ENCODE data around the gene MYO16. TPM values are rescaled to one million over a fixed set of nuclear protein-coding genes. Genes with fewer than 3 reads are reported as not detected.

The MYO16 gene
- total RNA-seq, 1 donor from 2014 or later = 0.92 TPM

- intact Hi-C loops (cut with DNase I) = loop anchor here (10.0 kb wide), 1 partner anchor 91 kb away; no protein-coding TSS in a partner anchor
- DNase-seq (ENCODE audit: low spot score) = no peak
Measured at GRCh38 chr13:108993346-108993745, 363.9 kb downstream of the MYO16 start.

- no peak for DNase-seq (ENCODE audit: low spot score)
- intact Hi-C loops (cut with DNase I) = loop anchor here (10.0 kb wide), 1 partner anchor 88 kb away; no protein-coding TSS in a partner anchor
Measured at GRCh38 chr13:108996430-108996829, 367.0 kb downstream of the MYO16 start.

- DNase-seq (ENCODE audit: low spot score) = no peak
- intact Hi-C loops (cut with DNase I) = no loop called here
Measured at GRCh38 chr13:109000207-109000606, 370.8 kb downstream of the MYO16 start.

DNA sequence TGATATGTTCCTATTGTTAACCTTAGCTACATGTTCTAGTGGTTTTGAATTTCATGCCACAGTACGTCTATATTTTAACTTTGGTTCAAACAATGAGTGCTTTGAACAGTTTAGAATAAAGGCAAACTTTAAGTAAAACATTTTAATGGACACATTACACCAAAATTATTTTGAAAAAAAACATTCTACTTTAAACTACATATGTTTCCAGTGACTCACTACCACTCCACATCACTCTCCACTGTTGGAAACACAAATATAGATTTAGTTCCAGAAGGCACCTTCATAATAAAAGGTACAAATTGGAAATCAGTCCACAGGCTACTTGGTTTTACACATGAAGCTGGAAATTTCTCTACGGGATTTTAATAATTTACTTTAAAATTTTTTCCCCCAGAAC lies 373.5 kb downstream of the MYO16 start:
- DNase-seq (ENCODE audit: low spot score) = no peak
- intact Hi-C loops (cut with DNase I) = no loop called here

DNA sequence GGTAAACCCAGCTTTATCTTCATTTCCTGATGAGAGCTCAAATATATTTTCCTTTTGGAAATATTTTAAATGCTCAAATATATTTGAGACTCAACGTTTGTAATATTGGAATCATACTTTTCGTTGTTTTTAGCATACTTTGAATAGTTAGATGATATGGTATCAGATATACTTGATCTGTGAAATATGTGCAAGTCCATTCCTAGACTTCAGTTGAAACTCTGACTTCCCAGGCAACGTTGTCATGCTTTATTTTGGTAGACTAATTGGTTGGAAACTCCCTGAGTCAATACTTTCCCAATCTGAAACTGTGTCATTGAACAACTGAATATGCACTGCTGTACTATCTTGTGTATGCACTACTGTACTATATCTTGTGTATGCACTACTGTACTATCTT lies 378.5 kb downstream of the MYO16 start:
- DNase-seq (ENCODE audit: low spot score) = no peak
- intact Hi-C loops (cut with DNase I) = no loop called here

- no peak for DNase-seq (ENCODE audit: low spot score)
- intact Hi-C loops (cut with DNase I) = no loop called here
Measured at GRCh38 chr13:109009756-109010155, 380.3 kb downstream of the MYO16 start.

DNA sequence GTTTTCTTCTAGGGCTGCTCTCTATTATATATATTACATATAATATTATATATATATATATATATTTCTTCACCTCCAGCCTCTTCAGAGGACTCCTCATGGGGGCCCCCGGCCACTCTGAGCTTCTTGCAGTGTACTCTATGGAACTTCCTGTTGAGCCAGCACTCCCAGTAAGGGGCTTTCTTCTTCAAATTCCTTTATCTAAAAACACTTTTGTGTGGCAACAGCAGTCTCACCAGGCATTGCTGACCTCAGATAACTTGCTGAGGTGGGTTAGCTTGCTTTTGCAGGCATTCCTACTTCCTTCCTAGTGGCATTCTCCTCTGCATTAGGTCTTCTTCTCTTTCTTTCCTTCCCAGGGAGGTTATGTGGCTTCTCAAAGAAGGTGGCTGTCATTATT lies 381.5 kb downstream of the MYO16 start:
- intact Hi-C loops (cut with DNase I) = no loop called here
- no peak for DNase-seq (ENCODE audit: low spot score)

DNA sequence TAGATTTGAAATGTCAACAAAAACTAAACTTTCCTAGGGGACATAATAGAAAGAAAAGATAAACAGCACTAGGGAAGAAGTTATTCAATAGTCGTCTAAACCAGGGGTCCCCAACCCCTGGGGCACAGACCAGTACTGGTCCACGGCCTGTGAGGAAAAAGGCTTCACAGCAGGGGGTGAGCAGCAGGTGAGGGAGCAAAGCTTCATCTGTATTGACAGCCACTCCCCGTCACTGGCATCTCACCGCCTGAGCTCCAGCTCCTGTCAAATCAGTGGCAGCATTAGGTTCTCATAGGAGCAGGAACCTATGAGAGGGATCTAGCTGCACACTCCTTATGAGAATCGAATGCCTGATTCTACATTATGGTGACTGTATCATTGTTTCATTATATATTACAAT lies 382.7 kb downstream of the MYO16 start:
- no peak for DNase-seq (ENCODE audit: low spot score)
- intact Hi-C loops (cut with DNase I) = no loop called here

- DNase-seq (ENCODE audit: low spot score) = no peak
- intact Hi-C loops (cut with DNase I) = no loop called here
Measured at GRCh38 chr13:109021558-109021957, 392.1 kb downstream of the MYO16 start.

DNA sequence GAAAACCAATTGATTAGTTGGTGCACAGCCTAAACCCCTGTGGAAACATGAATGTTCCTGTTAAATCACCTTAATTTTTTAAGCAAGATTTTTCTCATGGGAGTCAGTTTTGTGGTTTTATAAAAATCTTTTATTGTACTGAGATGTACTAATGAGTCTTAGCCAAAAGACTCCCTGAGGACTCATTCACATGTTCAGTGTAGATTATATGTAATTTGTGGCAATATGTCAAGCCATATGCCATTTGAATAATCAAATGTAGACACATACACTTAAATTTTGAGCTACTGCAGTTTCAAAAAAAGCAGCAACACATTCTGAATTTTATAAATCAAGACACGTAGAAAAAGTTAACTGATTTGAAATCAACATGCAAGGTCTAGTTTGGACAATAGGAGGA lies 395.2 kb downstream of the MYO16 start:
- DNase-seq (ENCODE audit: low spot score) = no peak
- intact Hi-C loops (cut with DNase I) = no loop called here

DNA sequence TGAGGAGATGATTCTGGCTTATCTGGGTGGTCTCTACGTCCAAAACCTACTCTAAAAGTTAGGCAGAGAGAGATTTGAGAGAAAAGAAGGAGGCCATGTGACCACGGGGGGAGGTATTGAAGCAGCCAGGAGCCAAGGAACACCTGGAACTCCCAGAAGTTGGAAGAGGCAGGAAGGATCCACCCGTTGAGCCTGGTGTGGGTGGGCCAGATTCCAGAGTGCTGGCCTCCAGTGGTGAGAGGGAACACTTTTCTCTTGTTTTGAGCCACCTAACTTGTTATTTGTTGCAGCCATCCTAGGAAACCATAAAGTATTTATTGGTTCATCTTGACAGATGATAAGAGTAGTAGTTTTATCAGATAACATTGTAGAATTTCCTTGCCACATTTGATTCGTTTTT lies 396.9 kb downstream of the MYO16 start:
- DNase-seq (ENCODE audit: low spot score) = no peak
- intact Hi-C loops (cut with DNase I) = no loop called here

DNA sequence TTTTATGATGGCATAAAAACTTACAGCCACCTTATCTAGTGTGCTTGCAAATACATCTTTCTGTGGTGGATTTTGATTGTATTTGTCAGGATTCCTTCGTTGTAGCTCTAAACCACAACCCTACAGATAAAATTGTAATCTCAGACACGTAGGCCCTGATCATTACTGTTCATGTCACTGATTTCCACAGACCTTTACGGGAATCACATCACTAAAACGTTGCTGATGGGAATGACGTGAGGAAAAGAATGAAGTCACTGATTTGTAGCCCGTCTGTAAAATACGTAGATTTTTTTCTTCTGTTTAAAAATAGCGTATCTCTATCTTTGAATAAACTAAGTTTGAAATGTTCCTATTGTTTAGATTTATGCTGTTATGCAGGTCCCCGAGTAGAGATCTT lies 399.2 kb downstream of the MYO16 start:
- intact Hi-C loops (cut with DNase I) = no loop called here
- no peak for DNase-seq (ENCODE audit: low spot score)

- intact Hi-C loops (cut with DNase I) = no loop called here
- no peak for DNase-seq (ENCODE audit: low spot score)
Measured at GRCh38 chr13:109033090-109033489, 403.7 kb downstream of the MYO16 start.

- DNase-seq (ENCODE audit: low spot score) = no peak
- intact Hi-C loops (cut with DNase I) = no loop called here
Measured at GRCh38 chr13:109036078-109036780, 406.8 kb downstream of the MYO16 start.

GRCh38 chr13:109043636-109044035 lies 414.2 kb downstream of the MYO16 start:
- intact Hi-C loops (cut with DNase I) = no loop called here
- DNase-seq (ENCODE audit: low spot score) = no peak

GRCh38 chr13:109055850-109056249 lies 426.4 kb downstream of the MYO16 start:
- no peak for DNase-seq (ENCODE audit: low spot score)
- intact Hi-C loops (cut with DNase I) = no loop called here

DNA sequence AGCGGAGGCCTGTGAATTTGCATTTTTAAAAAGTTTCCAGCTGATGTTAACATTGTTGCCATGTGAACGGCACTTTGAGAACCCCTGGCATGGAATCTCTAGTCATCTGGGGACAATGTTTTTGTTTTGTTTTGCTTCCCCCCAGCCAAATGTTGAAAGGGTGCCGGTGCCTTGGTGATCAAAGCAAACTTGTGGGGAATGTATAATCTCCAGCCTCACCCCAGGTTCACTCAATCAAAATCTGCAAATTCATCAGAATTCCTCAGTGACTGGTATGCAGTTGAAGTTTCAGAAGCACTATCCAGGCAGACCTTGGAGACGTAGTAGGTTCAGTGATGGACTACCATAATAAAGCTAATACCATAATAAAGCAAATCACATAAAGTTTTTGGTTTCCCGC lies 428.7 kb downstream of the MYO16 start:
- DNase-seq (ENCODE audit: low spot score) = no peak
- intact Hi-C loops (cut with DNase I) = no loop called here

DNA sequence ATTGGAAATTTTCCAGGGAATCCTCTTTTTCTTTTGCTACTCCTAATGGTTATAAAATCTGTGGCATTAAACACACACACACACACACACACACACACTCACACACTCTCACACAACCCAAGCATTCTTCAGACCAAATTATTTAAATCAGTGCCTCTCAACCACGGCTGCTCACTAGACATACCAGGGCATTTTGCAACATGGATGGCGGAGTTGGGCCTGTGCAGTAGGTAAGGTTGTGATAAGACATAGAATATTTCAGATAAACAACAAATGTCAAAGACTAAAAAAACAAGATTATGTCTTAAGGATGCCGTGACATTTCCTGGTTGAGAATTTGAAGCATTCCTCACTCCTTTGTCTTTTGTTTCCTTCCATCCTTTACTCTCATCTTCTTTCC lies 443.1 kb downstream of the MYO16 start:
- intact Hi-C loops (cut with DNase I) = no loop called here
- DNase-seq (ENCODE audit: low spot score) = no peak

DNA sequence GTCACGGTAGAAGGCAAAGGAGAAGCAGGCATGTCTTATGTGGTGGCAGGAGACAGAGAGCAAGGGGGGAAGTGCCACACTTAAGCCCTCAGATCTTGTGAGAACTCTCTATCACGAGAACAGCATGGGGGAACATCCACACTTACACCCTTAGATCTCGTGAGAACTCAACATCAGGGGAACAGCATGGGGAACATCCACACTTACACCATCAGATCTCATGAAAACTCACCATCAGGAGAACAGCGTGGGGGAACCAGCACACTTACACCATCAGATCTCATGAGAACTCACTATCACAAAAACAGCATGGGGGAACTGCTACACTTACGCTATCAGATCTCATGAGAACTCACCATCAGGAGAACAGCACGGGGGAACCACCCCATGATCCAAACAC lies 445.0 kb downstream of the MYO16 start:
- DNase-seq (ENCODE audit: low spot score) = no peak
- intact Hi-C loops (cut with DNase I) = no loop called here

- intact Hi-C loops (cut with DNase I) = no loop called here
- no peak for DNase-seq (ENCODE audit: low spot score)
Measured at GRCh38 chr13:109074853-109075252, 445.4 kb downstream of the MYO16 start.

DNA sequence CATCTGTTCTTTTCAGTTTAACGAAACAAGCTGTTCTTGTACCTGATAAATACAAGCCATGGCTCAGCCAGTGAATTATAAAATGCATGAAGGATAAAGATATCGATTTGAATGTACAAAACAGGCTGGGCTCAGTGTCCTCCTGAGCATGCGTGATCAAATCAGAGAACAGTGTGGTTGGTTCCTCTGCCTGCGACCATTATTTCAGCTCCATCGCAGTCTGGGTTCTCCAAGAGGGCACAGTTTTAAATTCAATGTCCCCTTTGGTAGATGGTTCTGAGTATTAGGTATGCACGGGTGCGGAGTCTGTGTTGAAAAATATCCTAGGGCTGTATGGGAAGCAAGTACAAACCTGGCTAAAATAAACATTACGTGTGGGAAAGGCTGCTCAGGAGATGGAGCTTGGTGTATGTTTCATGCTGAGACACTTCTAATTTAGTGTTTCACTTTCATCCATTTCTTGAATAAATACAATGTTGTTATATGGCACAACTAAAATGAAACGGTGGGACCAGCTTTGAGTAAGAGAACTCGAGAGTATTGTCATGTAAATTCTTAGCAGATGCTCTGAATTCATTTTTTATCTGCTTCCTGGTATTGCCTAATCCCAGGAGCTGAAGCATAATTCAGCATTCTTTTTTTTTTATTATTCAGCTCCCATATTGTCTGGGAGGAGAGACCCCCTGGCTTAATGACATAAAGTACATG lies 458.7 kb downstream of the MYO16 start:
- intact Hi-C loops (cut with DNase I) = loop anchor here (10.0 kb wide), 1 partner anchor 93 kb away; no protein-coding TSS in a partner anchor
- no peak for DNase-seq (ENCODE audit: low spot score)
